GM11168 (cell line): ENCODE measurements around the gene EPN3.

Experiments
- in situ Hi-C: fragments of 300-500 bp; cut with MboI; formaldehyde crosslinking; loops from one replicate; pipeline ENCODE4 v1.12.0; 2022; ENCODE audit warnings: low sequenced_read_pairs; ENCODE audit not compliant: unreplicated experiment

EPN3 gene

DNA sequence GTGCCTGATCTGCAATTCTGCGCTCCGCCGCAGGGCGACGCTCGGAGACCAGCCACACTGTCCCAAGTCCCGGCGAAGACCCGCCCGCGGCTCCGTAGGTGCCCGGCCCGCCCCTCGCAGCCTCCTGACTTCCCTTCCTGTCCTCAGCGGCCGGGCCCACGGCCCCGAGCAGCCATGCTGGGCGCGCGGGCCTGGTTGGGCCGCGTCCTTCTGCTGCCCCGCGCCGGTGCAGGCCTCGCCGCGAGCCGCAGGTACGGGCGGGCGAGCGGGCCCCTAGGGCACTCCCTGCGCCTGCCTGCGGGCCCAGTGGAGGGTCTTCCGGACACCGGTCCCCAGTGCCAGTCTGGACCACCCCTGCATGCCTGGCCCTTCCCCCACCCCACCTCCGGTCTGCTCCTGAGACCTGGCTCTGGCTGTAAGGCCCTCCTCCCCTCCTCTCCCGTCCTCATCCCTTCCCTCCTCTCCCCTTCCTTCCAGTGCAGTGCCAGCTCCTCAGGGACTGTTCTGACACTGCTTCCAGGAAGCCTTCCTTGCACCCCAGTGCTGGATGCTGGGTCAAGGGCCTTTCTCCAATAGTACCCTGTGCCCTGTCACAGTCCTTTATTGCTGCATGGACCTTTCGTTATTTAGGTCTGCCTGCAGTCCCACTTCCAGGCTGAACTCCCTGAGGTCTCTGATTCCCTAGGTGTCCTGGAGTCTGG is 14.7 kb downstream of the EPN3 start, which contains the start of gene SPATA20:
TSS of gene SPATA20 (plus strand) at position 140 of the 701 bp plus-strand sequence. CDS start at position 175, 35 bp downstream.
- in situ Hi-C loops, result no loop called here

DNA sequence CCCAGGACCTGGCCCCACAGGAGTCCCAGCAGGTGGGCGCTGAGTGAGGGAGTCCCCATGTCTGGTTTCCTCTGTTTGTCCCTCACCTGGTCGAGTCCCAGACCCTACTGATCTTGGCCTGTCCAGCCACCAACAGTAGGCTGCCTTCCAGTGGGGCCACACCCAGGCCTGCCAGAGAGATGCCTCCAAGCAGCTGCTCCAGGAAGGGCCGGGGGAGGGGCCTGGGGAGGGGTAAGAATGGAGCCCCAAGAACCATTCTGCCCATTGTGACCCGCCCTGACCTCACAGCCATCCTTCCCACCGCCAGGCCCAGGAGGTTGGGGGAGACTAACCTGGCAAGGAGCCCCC is 15.2 kb downstream of the EPN3 start:
- in situ Hi-C loops, result no loop called here

DNA sequence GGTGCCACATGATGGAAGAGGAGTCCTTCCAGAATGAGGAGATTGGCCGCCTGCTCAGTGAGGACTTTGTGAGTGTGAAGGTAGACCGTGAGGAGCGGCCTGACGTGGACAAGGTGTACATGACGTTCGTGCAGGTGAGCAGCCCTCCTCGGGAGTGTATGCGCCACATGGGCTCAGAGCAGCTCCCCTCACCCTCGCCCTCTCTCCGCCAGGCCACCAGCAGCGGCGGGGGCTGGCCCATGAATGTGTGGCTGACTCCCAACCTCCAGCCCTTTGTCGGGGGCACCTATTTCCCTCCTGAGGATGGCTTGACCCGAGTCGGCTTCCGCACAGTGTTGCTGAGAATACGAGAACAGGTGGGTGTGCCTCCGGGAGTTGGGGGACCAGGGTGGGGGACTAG is 16.3 kb downstream of the EPN3 start:
- in situ Hi-C loops, result no loop called here

DNA sequence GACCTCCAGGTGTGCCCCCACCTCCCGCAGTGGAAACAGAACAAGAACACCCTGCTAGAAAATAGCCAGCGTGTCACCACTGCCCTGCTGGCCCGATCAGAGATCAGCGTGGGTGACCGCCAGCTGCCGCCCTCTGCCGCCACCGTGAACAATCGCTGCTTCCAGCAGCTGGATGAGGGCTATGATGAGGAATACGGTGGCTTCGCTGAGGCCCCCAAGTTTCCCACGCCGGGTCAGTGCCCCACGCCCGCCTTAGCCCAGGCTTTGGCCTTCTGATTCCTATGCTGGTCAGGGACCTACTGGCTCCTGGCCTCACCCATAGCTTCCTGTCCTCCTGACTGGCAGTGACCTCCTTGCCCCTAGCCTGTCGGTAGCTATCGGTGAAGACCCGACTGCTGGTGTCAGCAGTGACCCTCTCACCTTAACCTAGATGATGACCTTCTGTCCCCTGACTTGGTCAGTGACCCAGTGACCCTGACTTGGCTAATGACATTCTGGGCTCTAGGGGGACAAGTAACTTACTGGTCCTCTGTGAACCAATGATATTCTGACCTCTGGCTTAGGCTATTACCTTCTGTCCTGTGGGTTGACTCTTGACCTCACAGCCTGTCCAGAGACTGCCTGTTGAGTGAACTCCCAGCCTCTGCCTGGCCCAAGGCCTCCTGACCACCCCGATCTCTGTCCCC is 16.9 kb downstream of the EPN3 start:
- in situ Hi-C loops, result no loop called here

DNA sequence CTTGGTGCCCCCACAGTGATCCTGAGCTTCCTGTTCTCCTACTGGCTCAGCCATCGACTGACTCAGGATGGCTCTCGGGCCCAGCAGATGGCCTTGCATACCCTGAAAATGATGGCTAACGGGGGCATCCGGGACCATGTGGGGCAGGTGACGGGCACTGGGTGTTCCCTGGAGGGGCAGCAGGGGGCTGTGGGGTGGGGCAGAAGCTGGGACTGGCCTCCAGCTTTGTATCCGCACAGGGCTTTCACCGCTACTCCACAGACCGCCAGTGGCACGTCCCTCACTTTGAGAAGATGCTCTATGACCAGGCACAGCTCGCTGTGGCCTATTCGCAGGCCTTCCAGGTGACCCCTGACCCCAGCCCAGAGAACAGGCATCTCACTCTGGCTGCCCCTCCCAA is 17.4 kb downstream of the EPN3 start:
- in situ Hi-C loops, result loop anchor here (5.0 kb wide), 1 partner anchor 77 kb away; no protein-coding TSS in a partner anchor

DNA sequence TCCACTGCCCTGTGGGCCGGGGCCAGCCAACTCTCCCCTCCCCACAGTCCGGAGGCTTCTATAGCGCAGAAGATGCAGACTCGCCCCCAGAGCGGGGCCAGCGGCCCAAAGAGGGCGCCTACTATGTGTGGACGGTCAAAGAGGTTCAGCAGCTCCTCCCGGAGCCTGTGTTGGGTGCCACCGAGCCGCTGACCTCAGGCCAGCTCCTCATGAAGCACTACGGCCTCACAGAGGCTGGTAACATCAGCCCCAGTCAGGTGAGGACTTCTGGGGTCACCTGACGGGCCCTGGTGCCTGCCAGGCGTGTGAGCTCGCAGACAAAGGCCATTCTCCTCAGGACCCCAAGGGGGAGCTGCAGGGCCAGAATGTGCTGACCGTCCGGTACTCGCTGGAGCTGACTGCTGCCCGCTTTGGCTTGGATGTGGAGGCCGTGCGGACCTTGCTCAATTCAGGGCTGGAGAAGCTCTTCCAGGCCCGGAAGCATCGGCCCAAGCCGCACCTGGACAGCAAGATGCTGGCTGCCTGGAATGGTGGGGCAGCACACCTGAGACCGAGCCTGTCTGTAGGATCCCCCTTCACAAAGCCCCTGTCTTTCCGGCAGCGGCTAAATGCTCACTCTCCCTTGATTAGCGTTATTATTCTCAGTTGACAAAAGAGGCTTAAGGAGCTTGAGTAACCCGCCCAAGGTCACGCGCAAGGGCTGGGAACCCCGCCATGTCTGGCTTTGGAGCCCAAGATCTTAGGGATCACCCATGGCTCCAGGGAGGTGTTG is 18.3 kb downstream of the EPN3 start:
- in situ Hi-C loops, result loop anchor here (5.0 kb wide), 1 partner anchor 76 kb away; no protein-coding TSS in a partner anchor

DNA sequence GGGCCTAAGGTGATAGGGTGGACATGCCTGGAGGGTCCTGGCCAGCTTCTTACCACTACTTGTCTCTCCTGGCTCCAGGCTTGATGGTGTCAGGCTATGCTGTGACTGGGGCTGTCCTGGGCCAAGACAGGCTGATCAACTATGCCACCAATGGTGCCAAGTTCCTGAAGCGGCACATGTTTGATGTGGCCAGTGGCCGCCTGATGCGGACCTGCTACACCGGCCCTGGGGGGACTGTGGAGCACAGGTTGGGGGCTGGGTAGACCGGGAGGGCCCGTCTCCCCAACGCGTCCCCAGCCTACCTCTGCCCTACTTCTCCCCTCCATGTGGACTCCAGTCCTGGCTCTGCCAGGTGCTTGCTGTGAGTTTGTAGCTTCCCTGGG is 18.9 kb downstream of the EPN3 start:
- in situ Hi-C loops, result loop anchor here (5.0 kb wide), 1 partner anchor 76 kb away; no protein-coding TSS in a partner anchor

GRCh38 chr17:50551884-50552283 is 19.3 kb downstream of the EPN3 start:
- in situ Hi-C loops, result loop anchor here (5.0 kb wide), 1 partner anchor 75 kb away; no protein-coding TSS in a partner anchor

DNA sequence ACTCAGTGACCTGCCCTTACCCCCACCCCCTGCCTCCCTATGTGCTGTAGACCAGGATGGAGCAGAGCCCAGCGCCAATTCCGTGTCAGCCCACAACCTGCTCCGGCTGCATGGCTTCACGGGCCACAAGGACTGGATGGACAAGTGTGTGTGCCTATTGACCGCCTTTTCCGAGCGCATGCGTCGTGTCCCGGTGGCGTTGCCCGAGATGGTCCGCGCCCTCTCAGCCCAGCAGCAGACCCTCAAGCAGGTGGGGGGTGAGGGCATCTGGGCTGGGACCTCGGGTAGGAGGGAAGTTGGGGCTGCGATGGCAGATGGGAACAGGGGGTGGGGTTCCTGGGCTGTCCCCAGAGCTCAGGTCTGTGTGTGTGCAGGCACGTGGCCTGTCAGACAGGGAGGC is 21.7 kb downstream of the EPN3 start:
- in situ Hi-C loops, result loop anchor here (5.0 kb wide), 1 partner anchor 73 kb away; no protein-coding TSS in a partner anchor

GRCh38 chr17:50556803-50557202 is 24.3 kb downstream of the EPN3 start:
- in situ Hi-C loops, result no loop called here

DNA sequence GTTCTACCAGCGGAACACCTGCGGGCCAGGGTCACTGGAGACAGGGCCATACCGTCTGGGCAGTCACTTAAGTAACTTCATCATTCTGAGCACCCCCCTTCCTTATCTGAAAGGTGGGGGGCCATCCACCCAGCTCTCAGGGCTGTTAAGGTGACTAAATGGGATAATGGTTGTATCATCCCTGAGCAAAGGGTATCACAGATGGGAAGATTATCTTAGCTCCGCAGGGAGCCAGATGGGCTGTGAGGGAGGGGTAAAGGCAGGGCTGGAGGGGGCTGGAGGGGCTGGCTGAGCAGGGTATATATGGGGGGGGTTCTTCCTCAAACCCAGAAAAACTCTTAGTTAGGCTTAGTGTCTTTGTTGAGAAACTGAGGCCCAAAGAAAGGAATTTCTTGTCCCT is 25.1 kb downstream of the EPN3 start:
- in situ Hi-C loops, result no loop called here

DNA sequence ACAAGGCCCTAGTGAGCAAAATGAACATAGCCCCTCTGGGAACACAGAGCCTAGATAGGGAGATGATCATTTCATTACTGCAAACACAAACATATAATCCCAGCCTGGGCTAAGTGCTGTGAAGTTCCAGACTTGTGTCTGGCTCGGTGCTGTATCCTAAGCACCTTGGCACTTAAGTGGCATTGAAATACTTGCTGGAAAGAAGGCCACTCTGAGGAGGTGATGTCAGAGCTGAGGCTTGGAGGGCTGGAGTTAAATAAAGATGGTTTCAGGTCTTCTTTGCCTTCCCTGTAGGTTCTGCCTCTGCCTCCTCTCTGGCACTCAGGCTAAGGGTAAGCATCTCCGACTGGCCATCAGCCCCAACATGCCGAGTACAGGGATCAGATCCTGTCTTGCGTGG is 25.6 kb downstream of the EPN3 start:
- in situ Hi-C loops, result no loop called here

DNA sequence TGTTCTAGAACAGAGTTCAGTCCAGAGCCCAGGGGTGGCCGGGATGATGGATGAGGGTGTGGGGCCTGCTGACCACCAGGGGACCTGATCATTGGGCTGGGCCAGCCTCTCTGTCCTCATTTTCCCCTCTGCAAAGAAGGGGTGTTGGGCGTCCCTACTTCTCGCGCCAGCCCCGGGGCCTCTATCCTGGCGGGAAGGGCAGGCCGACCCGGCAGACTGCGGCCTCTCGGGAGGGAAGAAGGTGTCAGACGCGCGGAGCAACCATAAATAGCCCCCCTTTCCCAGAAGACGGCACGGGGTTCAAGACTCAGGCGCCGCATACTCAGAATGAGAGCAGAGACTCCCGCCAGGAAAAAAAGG is 26.0 kb downstream of the EPN3 start:
- in situ Hi-C loops, result no loop called here

DNA sequence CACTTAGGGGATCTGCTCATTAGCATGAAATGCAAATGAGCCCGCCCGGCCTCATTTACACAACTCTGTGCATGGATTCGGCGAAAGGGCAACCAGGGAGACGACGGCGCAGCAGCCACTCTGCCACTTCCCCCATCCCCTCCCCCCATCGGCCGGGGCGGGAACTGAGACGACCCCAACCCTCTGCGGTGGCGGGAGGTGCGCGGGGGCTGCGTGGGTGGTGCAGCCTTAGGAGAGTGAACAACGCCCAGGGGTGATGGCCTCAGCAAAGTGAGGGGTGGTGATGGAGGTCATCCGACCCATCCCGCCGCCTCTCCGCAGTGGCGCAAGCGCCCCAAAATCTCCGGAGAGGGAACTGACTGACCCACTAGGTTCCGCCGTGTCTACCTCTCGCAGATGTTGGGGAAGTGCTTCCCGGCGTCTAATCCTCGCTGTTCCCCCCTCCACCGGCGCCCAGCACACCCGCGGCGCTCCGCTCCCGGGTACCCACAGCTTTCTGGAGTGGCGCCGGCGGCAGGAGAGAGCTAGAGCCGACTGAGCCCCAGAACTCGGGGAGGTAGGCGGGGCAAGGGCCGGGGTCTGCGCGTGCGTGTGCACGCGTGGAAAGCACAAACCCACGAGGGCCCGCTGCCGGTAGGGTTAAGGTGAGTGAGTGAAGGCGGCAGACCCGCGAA is 26.5 kb downstream of the EPN3 start:
- in situ Hi-C loops, result no loop called here

GRCh38 chr17:50559674-50560184 is 27.2 kb downstream of the EPN3 start:
- in situ Hi-C loops, result no loop called here

- in situ Hi-C loops, result no loop called here
These were observed 27.8 kb downstream of the EPN3 start, which contains the start of gene CACNA1G for GRCh38 chr17:50560185-50560824. CACNA1G (plus strand) TSS chr17:50560715; CDS start chr17:50561460, 745 bp downstream.

DNA sequence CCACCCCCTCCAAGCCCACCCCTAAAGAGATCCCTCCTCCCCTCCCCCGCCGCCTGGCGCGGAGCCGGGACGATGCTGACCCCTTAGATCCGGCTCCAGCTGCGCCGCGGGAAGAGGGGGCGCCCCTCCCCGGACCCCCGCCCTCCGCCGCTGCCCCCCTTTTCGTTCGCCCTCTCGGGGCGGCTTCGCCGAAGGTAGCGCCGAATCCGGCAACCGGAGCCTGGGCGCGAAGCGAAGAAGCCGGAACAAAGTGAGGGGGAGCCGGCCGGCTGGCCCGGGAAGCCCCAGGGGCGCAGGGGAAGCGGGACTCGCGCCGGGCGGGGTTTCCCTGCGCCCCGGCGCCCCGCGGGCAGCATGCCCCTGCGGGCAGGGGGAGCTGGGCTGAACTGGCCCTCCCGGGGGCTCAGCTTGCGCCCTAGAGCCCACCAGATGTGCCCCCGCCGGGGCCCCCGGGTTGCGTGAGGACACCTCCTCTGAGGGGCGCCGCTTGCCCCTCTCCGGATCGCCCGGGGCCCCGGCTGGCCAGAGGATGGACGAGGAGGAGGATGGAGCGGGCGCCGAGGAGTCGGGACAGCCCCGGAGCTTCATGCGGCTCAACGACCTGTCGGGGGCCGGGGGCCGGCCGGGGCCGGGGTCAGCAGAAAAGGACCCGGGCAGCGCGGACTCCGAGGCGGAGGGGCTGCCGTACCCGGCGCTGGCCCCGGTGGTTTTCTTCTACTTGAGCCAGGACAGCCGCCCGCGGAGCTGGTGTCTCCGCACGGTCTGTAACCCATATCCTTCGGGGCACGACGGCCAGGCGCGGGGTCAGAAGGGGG is 28.6 kb downstream of the EPN3 start:
- in situ Hi-C loops, result no loop called here

DNA sequence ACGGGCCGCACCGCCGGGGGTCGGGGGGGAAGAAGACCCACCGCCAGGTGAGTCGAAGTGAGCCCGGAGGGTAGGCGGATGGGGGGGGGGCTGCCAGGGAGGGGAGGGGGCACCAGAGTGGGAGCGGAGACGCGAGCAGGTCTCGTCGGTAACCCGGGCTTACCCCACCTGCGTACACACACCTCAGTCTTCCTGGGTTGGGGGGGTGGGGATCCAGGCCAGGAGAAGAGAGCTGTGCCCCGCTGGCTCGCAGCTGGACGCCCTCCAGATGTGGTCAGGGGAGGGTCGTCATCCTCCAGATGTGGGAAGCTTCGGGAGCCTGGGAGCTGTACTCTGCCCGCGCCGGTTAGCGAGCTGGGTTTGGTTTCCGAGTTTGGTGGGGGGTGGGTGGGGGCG is 29.2 kb downstream of the EPN3 start:
- in situ Hi-C loops, result no loop called here
